Measurements from ENCODE around the gene CDH23. TPM values are rescaled to one million over a fixed set of nuclear protein-coding genes. Genes with fewer than 3 reads are reported as not detected.

Gene CDH23
- total and polyA plus RNA-seq, 2 donors (not counting 1 experiment from before 2014, with no cell fraction given): 0.37 to 0.89 TPM

- no peaks in the 10 kb centered on the region for H3K9me3 Mint-ChIP-seq (ENCODE audit: insufficient read depth)
- Histone ChIP-seq H3K27ac (ENCODE audit: low read length in 2 of 2) (no peak overlapping the region), H4K20me1 (ENCODE audit: control insufficient read depth, insufficient read depth, low read length, poor library complexity, severe bottlenecking) (no peaks in the 10 kb centered on the region), H3K4me3 (ENCODE audit: control extremely low read depth in 1 of 5, extremely low read depth in 1 of 5, insufficient read depth in 1 of 5, low read depth in 2 of 5, low read length in 4 of 5) (no peak overlapping the region), H3K9me3 (ENCODE audit: control extremely low read depth in 1 of 3, control insufficient read depth in 2 of 3, insufficient read depth in 1 of 3, low read length in 2 of 3) (no peaks in the 10 kb centered on the region), H2AFZ (ENCODE audit: insufficient read depth, low read depth, low read length, poor library complexity, severe bottlenecking) (no peak overlapping the region), H3K4me2 (replicated peaks; ENCODE audit: low read depth, low read length, poor library complexity, severe bottlenecking) (no peak overlapping the region), H3K9ac (ENCODE audit: low read length) (no peak overlapping the region), H3K27me3 (replicated peaks in 1 of 4; ENCODE audit: control extremely low read depth in 1 of 4, control insufficient read depth in 3 of 4, insufficient read depth in 4 of 4, low read length in 3 of 4) (peaks cover 0 to 26% (median 2%) of the 10 kb centered on the region in 4 experiments), H3K36me3 (replicated peaks in 1 of 2; ENCODE audit: control extremely low read depth in 1 of 2, control insufficient read depth in 1 of 2, extremely low read depth in 1 of 2, insufficient read depth in 2 of 2, low read length in 1 of 2) (no peaks in the 10 kb centered on the region), H3K4me1 (ENCODE audit: control insufficient read depth in 2 of 2, insufficient read depth in 2 of 2, low read length in 2 of 2) (no peaks in the 10 kb centered on the region), H3K79me2 (ENCODE audit: control insufficient read depth, insufficient read depth, low read length) (no peaks in the 10 kb centered on the region)
- intact Hi-C loops (cut with micrococcal nuclease): no loop called here
- no peak overlapping the region for H3K27ac Mint-ChIP-seq
- H3K4me1 Mint-ChIP-seq: no peaks in the 10 kb centered on the region
- CTCF ChIA-PET: no interaction called here
- H3K27me3 Mint-ChIP-seq: peaks cover 26% of the 10 kb centered on the region
- DNase-seq (no peak), ATAC-seq (ENCODE audit: low read depth) (no peak)
- POLR2A ChIA-PET: no interaction called here
- 87% methylated on average over 12 of the region's 12 CpGs for WGBS (ENCODE audit: insufficient coverage)
- no peak overlapping the region for H3K4me3 Mint-ChIP-seq
- TF ChIP-seq EZH2 (IDR thresholded peaks at IDR 0.05; ENCODE audit: borderline replicate concordance, insufficient read depth, low read depth, low read length, poor library complexity, severe bottlenecking): no peak
- no peak for TF ChIP-seq CTCF (IDR thresholded peaks at IDR 0.05)
Measured at GRCh38 chr10:71423901-71424300, 27.2 kb downstream of the CDH23 start.

- no peaks in the 10 kb centered on the region for H3K79me2 ChIP-seq (ENCODE audit: control insufficient read depth, insufficient read depth, low read length)
- peaks cover 0 to 22% (median 0%) of the 10 kb centered on the region in 4 experiments for H3K27me3 ChIP-seq (replicated peaks in 1 of 4; ENCODE audit: control extremely low read depth in 1 of 4, control insufficient read depth in 3 of 4, insufficient read depth in 4 of 4, low read length in 3 of 4)
- H2AFZ ChIP-seq (ENCODE audit: insufficient read depth, low read depth, low read length, poor library complexity, severe bottlenecking): no peak overlapping the region
- no peak overlapping the region for H3K27ac ChIP-seq (ENCODE audit: low read length in 2 of 2)
- Mint-ChIP-seq H3K4me1 (no peaks in the 10 kb centered on the region), H3K27ac (no peak overlapping the region), H3K4me3 (no peak overlapping the region), H3K9me3 (ENCODE audit: insufficient read depth) (no peaks in the 10 kb centered on the region), H3K27me3 (peaks cover 31% of the 10 kb centered on the region)
- H3K4me3 ChIP-seq (ENCODE audit: control extremely low read depth in 1 of 5, extremely low read depth in 1 of 5, insufficient read depth in 1 of 5, low read depth in 2 of 5, low read length in 4 of 5): no peak overlapping the region
- no peak overlapping the region for H3K9ac ChIP-seq (ENCODE audit: low read length)
- intact Hi-C loops (cut with micrococcal nuclease): no loop called here
- no peaks in the 10 kb centered on the region for H3K4me1 ChIP-seq (ENCODE audit: control insufficient read depth in 2 of 2, insufficient read depth in 2 of 2, low read length in 2 of 2)
- H3K36me3 ChIP-seq (replicated peaks in 1 of 2; ENCODE audit: control extremely low read depth in 1 of 2, control insufficient read depth in 1 of 2, extremely low read depth in 1 of 2, insufficient read depth in 2 of 2, low read length in 1 of 2): no peaks in the 10 kb centered on the region
- H4K20me1 ChIP-seq (ENCODE audit: control insufficient read depth, insufficient read depth, low read length, poor library complexity, severe bottlenecking): no peaks in the 10 kb centered on the region
- H3K9me3 ChIP-seq (ENCODE audit: control extremely low read depth in 1 of 3, control insufficient read depth in 2 of 3, insufficient read depth in 1 of 3, low read length in 2 of 3): no peaks in the 10 kb centered on the region
- TF ChIP-seq EZH2 (IDR thresholded peaks at IDR 0.05; ENCODE audit: borderline replicate concordance, insufficient read depth, low read depth, low read length, poor library complexity, severe bottlenecking) (no peak), CTCF (IDR thresholded peaks at IDR 0.05) (no peak)
- ChIA-PET POLR2A (no interaction called here), CTCF (no interaction called here)
- ATAC-seq (ENCODE audit: low read depth): no peak
- WGBS (ENCODE audit: insufficient coverage): 85% methylated on average over 9 of the region's 9 CpGs
- DNase-seq: no peak
- H3K4me2 ChIP-seq (replicated peaks; ENCODE audit: low read depth, low read length, poor library complexity, severe bottlenecking): no peak overlapping the region
Measured at GRCh38 chr10:71424496-71425194, 27.9 kb downstream of the CDH23 start.
